MM.1S (cell line): Measurements from ENCODE around the gene CRHBP.

Experiments
- CTCF ChIP-seq: fragments of 300-600 bp; sonication (generic); IDR thresholded peaks from 2 replicates; pipeline ENCODE4 v1.5.1; 2016; ENCODE audit warnings: antibody characterized with exemption, low read length, mixed read lengths
- EZH2 ChIP-seq: fragments of 300-600 bp; sonication (generic); optimal IDR thresholded peaks from 2 replicates; pipeline ENCODE3; 2017; ENCODE audit warnings: low read depth, mild to moderate bottlenecking, antibody characterized with exemption, low read length, mixed read lengths
- EZH2phosphoT487 ChIP-seq: fragments of 300-600 bp; sonication (generic); IDR thresholded peaks from 2 replicates; pipeline ENCODE4 v1.6.1; 2018; ENCODE audit warnings: antibody characterized with exemption, low read length

GRCh38 chr5:77015938-77016569, 63.2 kb downstream of the CRHBP start:
- peak; percentile 44 for TF ChIP-seq CTCF
- TF ChIP-seq EZH2: no peak
- TF ChIP-seq EZH2phosphoT487: no peak
